ENCODE measurements around the gene GPN1. TPM values are rescaled to one million over a fixed set of nuclear protein-coding genes. Genes with fewer than 3 reads are reported as not detected.

The GPN1 gene
- total and polyA plus RNA-seq, 2 of the 8 experiments (the other 6 are each of a cell fraction or from before 2014, with no cell fraction given): 38.7 to 43.5 TPM

DNA sequence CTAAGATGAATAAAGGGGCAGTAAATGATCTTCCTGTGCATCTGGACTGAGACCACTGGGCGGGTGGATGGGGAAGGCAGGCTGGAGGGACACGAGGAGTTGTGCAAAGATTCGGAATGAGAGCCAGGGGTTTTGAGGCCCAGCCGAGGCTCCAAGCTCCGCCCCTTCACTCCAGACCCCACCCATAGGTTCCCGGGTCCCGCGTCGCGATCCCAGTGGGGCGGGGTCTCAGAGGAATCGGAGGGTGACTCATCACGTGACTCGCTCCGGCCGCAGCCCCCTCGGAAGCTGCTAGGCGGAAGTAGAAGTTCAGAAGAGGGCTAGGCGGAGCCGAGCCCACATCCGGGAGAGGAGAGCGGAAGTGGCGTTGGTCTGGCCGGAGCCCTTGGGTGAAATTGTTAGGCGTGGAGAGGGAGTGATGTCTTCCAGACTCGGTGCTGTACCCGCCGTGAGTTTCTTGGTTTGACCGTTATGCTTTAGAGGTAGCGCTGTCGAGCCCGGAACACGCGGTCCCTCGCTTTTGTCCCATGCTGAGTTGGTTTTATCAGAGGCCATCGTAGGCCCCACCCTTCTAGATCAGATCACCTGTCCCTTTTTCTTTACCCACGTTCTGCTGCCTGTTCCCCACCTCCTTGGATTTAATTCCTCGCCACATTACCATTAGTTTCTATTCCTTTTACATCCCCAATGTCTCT, 46.0 kb upstream of the GPN1 start, which contains the start of gene ZNF512 (continued):
- TF ChIP-seq, protein P1, sequence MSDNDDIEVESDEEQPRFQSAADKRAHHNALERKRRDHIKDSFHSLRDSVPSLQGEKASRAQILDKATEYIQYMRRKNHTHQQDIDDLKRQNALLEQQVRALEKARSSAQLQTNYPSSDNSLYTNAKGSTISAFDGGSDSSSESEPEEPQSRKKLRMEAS (IDR thresholded peaks at IDR 0.05): peak; percentile 32; the same call in 1 of the 2 replicates
- TF ChIP-seq KDM4A (IDR thresholded peaks at IDR 0.05; ENCODE audit: low read depth, low read length, severe bottlenecking): peak; percentile 58
- peak; percentile 44; the same call in 1 of the 2 replicates for TF ChIP-seq CREB1 (IDR thresholded peaks at IDR 0.05)
- TF ChIP-seq MAFK (IDR thresholded peaks at IDR 0.05; ENCODE audit: low read depth, low read length): no peak
- TF ChIP-seq EZH2 (IDR thresholded peaks at IDR 0.05; ENCODE audit: low read depth, low read length, severe bottlenecking): no peak
- 0 out of 2 replicates have a peak, but pooled peaks have one; percentile 29 for TF ChIP-seq RBBP5 (IDR thresholded peaks at IDR 0.05; ENCODE audit: borderline replicate concordance, low read depth, low read length)
- no peak for TF ChIP-seq SIX5 (IDR thresholded peaks at IDR 0.05; ENCODE audit: low read depth, low read length)
- no peak for TF ChIP-seq SRF (IDR thresholded peaks at IDR 0.05; ENCODE audit: low read depth, low read length)
- TF ChIP-seq TBP (IDR thresholded peaks at IDR 0.05; ENCODE audit: low read depth, low read length): peak; percentile 84
- TF ChIP-seq NANOG (IDR thresholded peaks at IDR 0.05; ENCODE audit: insufficient read depth, low read depth, low read length, poor library complexity, severe bottlenecking): no peak
